ENCODE measurements around the gene ALDH3B2. TPM values are rescaled to one million over a fixed set of nuclear protein-coding genes. Genes with fewer than 3 reads are reported as not detected.
A peak's percentile ranks its signal among the peaks of the same experiment; 100 is the strongest.
"Not testable (repeated sequence)": the region's sequence is repeated elsewhere in the genome, so short reads cannot be mapped to it uniquely, and the experiment has no call there.

Gene ALDH3B2
- total RNA-seq, 4 donors from 2014 or later, result not detected

GRCh38 chr11:67689178-67689577, 14.8 kb upstream of the ALDH3B2 start:
- Histone ChIP-seq H3K4me1 (no peaks in the 10 kb centered on the region), H3K4me3 (no peak overlapping the region), H3K36me3 (no peaks in the 10 kb centered on the region), H3K27me3 (no peaks in the 10 kb centered on the region), H3K9me3 (no peaks in the 10 kb centered on the region), H3K27ac (no peak overlapping the region)
- no peak for DNase-seq
- TF ChIP-seq POLR2A (IDR thresholded peaks at IDR 0.05), result no peak
- TF ChIP-seq, protein P1, sequence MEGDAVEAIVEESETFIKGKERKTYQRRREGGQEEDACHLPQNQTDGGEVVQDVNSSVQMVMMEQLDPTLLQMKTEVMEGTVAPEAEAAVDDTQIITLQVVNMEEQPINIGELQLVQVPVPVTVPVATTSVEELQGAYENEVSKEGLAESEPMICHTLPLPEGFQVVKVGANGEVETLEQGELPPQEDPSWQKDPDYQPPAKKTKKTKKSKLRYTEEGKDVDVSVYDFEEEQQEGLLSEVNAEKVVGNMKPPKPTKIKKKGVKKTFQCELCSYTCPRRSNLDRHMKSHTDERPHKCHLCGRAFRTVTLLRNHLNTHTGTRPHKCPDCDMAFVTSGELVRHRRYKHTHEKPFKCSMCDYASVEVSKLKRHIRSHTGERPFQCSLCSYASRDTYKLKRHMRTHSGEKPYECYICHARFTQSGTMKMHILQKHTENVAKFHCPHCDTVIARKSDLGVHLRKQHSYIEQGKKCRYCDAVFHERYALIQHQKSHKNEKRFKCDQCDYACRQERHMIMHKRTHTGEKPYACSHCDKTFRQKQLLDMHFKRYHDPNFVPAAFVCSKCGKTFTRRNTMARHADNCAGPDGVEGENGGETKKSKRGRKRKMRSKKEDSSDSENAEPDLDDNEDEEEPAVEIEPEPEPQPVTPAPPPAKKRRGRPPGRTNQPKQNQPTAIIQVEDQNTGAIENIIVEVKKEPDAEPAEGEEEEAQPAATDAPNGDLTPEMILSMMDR (IDR thresholded peaks at IDR 0.05), result no peak

DNA sequence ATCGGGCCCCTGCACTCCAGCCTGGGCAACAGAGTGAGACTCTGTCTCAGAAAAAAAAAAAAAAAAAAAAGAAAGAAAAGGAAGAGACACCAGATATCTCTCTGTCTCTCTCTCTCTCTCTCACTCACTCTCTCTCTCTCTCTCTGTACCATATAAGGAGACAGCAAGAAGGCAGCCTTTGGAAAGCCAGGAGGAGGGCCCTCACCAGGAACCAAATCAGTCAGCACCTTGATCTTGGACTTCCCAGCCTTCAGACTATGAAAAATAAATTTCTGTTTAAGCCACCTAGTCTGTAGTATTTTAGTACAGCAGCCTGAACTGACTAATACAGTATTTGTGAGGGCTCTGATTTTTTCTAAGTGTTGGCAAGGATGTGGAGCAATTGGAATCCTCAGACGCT, 13.6 kb upstream of the ALDH3B2 start:
- H3K27ac ChIP-seq, result no peak overlapping the region
- H3K4me3 ChIP-seq, result no peak overlapping the region
- H3K27me3 ChIP-seq, result no peaks in the 10 kb centered on the region
- no peaks in the 10 kb centered on the region for H3K36me3 ChIP-seq
- H3K9me3 ChIP-seq, result no peaks in the 10 kb centered on the region
- TF ChIP-seq POLR2A (IDR thresholded peaks at IDR 0.05), result no peak
- TF ChIP-seq, protein P1 (IDR thresholded peaks at IDR 0.05), result no peak
- H3K4me1 ChIP-seq, result no peaks in the 10 kb centered on the region
- DNase-seq, result no peak

DNA sequence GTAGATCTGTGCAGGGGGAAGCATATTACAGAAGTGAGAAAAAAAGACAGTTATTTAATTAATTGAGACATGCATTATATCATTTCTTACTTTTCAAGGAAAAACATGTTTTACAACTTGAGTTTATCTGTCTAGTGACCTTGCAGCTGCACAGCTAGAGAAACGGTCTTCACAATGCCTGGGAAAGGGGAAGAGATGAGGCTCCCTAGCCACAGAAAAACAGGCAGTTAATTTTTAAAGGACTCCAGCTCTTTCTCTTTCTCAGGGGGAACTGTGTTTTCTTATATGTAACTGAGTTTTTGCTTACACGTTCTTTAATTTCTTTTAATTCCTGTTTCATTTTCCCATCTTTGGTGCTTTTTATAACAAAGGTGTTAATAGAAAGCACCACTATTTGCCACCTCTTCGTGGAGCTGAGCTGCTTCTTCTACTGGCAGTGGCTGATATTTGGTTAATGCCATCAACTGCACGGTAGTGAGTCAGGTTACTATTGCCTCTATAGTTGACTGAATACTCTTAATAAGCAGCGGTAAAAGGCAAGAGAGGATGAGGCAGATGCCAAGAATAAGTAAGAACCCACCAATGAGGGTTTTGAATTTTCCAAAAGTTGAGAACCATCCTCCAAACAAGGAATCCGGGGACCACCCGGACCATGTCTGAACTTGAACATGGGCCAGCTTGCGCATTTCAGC, 11.4 kb upstream of the ALDH3B2 start:
- not testable (repeated sequence) for H3K27ac ChIP-seq, DNase-seq, H3K27me3 ChIP-seq, H3K4me1 ChIP-seq, H3K9me3 ChIP-seq, H3K4me3 ChIP-seq, H3K36me3 ChIP-seq

GRCh38 chr11:67682126-67683034, 8.0 kb upstream of the ALDH3B2 start:
- not testable (repeated sequence) for H3K4me3 ChIP-seq, H3K27me3 ChIP-seq, H3K36me3 ChIP-seq, DNase-seq, H3K9me3 ChIP-seq, H3K27ac ChIP-seq, H3K4me1 ChIP-seq

DNA sequence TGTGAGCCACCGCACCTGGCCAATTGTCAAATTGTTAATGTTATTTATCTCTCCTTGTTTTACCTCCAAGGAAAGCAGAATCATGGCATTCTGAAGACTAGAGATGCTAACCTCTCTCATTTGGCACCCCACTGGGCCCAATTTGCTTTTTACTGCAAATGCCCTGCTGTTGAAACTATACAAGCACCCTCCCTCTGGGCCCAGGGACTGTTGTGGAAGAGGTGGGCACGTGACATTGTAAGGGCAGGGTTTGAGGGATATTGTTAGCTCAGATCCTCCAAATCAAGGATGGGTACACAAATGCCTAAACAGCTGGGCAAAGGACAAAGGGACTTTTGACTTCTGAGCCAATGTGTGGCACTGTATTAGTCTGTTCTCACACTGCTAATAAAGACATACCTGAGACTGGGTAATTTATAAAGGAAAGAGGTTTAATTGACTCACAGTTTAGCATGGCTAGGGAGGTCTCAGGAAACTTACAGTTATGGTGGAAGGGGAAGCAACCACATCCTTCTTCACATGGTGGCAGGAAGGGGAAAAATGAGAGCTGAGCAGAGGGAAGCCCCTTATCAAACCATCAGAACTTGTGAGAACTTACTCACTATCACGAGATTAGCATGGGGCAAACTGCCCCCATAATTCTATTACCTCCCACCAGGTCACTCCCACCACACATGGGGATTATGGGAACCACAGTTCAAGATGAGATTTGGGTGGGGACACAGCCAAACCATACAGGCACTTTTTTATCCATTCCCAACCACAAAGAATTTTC, 6.5 kb upstream of the ALDH3B2 start:
- H3K4me1 ChIP-seq, result no peaks in the 10 kb centered on the region
- H3K9me3 ChIP-seq, result no peaks in the 10 kb centered on the region
- H3K4me3 ChIP-seq, result no peak overlapping the region
- H3K27me3 ChIP-seq, result no peaks in the 10 kb centered on the region
- H3K36me3 ChIP-seq, result no peaks in the 10 kb centered on the region
- H3K27ac ChIP-seq, result no peak overlapping the region
- TF ChIP-seq, protein P1 (IDR thresholded peaks at IDR 0.05), result no peak
- TF ChIP-seq POLR2A (IDR thresholded peaks at IDR 0.05), result no peak
- DNase-seq, result no peak

DNA sequence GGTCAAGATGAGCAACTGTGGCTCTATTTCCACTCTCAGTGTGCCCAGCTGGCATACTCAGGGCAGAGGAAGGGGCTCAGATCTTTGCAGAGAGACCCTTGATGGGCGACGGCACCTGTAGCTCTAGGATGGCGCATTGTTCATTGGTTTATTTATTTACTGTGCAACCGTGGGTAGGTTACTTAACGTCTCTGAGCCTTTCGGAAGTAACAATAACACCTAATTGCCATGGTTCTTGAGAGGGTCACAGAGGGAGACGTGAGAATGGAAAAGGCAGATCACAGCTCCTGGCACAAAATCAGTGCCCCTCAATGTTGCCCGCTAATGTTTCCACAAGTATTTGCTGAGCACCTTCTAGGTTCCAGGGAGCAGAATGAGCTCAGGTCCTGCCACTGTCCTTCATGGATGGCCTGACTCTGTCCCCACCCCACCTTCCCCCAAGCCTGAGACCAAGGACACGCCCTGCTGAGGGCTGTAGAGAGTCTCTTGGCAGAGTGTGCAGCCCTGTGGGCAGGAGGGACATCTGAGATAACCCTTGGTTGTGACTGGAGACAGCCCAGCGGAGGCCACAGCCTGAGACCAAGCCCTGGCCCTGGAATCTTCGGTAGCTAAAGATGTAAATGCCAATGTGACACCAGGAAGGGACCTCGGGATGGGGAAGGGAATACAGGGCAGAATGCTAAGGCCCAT, 780 bp upstream of the ALDH3B2 start:
- DNase-seq, result peak in 1 of 3 donors; percentile 35
- Histone ChIP-seq H3K36me3 (no peaks in the 10 kb centered on the region), H3K9me3 (no peaks in the 10 kb centered on the region), H3K4me1 (no peaks in the 10 kb centered on the region), H3K4me3 (no peak overlapping the region), H3K27me3 (no peaks in the 10 kb centered on the region), H3K27ac (no peak overlapping the region)
- TF ChIP-seq, protein P1 (IDR thresholded peaks at IDR 0.05), result no peak
- TF ChIP-seq POLR2A (IDR thresholded peaks at IDR 0.05), result no peak

All from Peyer's patch (tissue), 4 donors.